Neuronal stem cell (in vitro differentiated cells): Measurements from ENCODE around the gene CGB7.
"Not testable (repeated sequence)": the region's sequence is repeated elsewhere in the genome, so short reads cannot be mapped to it uniquely, and the experiment has no call there.

ENCODE experiments used
- DNase-seq: peaks from one replicate; pipeline ENCODE4 v3.0.0-alpha.2; 2013; ENCODE audit warnings: low spot score
- H2AFZ ChIP-seq: one replicate; pipeline ENCODE4 v1.6.1; 2013; ENCODE audit warnings: mild to moderate bottlenecking, low read length, inconsistent platforms
- H2AK5ac ChIP-seq: 2 replicates; pipeline ENCODE4 v1.6.1; 2013; ENCODE audit warnings: low read depth, mild to moderate bottlenecking, inconsistent platforms, low read length, moderate library complexity, mixed read lengths
- H2BK120ac ChIP-seq: 2 replicates; pipeline ENCODE4 v1.6.1; 2013; ENCODE audit warnings: low read depth, mild to moderate bottlenecking, inconsistent platforms, low read length, moderate library complexity, mixed read lengths
- H2BK12ac ChIP-seq: one replicate; pipeline ENCODE4 v1.6.1; 2013; ENCODE audit warnings: low read length, inconsistent platforms
- H2BK15ac ChIP-seq: 2 replicates; pipeline ENCODE4 v1.6.1; 2013; ENCODE audit warnings: mild to moderate bottlenecking, low read length, inconsistent platforms, mixed read lengths
- H2BK5ac ChIP-seq: one replicate; pipeline ENCODE4 v1.6.1; 2013; ENCODE audit warnings: inconsistent platforms, mild to moderate bottlenecking, low read length, moderate library complexity
- H3K14ac ChIP-seq: one replicate; pipeline ENCODE4 v1.6.1; 2013; ENCODE audit warnings: low read length, inconsistent platforms
- H3K18ac ChIP-seq: 2 replicates; pipeline ENCODE4 v1.6.1; 2013; ENCODE audit warnings: low read length, inconsistent platforms
- H3K23ac ChIP-seq: 2 replicates; pipeline ENCODE4 v1.6.1; 2013; ENCODE audit warnings: low read depth, mild to moderate bottlenecking, mixed read lengths, low read length, inconsistent platforms; ENCODE audit not compliant: poor library complexity
- H3K27ac ChIP-seq: replicated peaks from 3 replicates; pipeline ENCODE4 v1.5.1; 2013; ENCODE audit warnings: low read length, inconsistent platforms
- H3K27me3 ChIP-seq, 3 experiments: 2 replicates each; pipeline ENCODE4 v1.6.1; 2013; ENCODE audit warnings: low read length in 3 of 3, mild to moderate bottlenecking in 2 of 3, inconsistent platforms in 1 of 3, low read depth in 1 of 3, mixed read lengths in 1 of 3, moderate library complexity in 1 of 3; ENCODE audit not compliant: control insufficient read depth in 3 of 3, insufficient read depth in 3 of 3
- H3K36me3 ChIP-seq, 2 donors: replicated peaks in 1 of 2; 2 replicates each; pipeline ENCODE4 v1.6.1; 2013; ENCODE audit warnings: low read length in 2 of 2; ENCODE audit not compliant: control insufficient read depth in 2 of 2, insufficient read depth in 2 of 2
- H3K4ac ChIP-seq: 2 replicates; pipeline ENCODE4 v1.6.1; 2013; ENCODE audit warnings: inconsistent platforms, mild to moderate bottlenecking, low read length, moderate library complexity
- H3K4me1 ChIP-seq, 2 donors: 1 replicate in 1 of 2; 2 replicates in 1 of 2; pipeline ENCODE4 v1.6.1; 2013; ENCODE audit warnings: low read length in 2 of 2, low read depth in 1 of 2; ENCODE audit not compliant: control insufficient read depth in 2 of 2, insufficient read depth in 1 of 2
- H3K4me2 ChIP-seq: one replicate; pipeline ENCODE4 v1.6.1; 2013; ENCODE audit warnings: mild to moderate bottlenecking, low read length, inconsistent platforms; ENCODE audit not compliant: insufficient read depth, poor library complexity, severe bottlenecking
- H3K4me3 ChIP-seq, 2 donors: 2 replicates each; pipeline ENCODE4 v1.5.1; 2013; ENCODE audit warnings: low read length in 2 of 2, mild to moderate bottlenecking in 2 of 2, inconsistent platforms in 1 of 2, moderate library complexity in 1 of 2
- H3K79me1 ChIP-seq: one replicate; pipeline ENCODE4 v1.6.1; 2013; ENCODE audit warnings: low read depth, mild to moderate bottlenecking, inconsistent platforms, low read length, moderate library complexity
- H3K9ac ChIP-seq: one replicate; pipeline ENCODE4 v1.6.1; 2013; ENCODE audit warnings: mild to moderate bottlenecking, low read depth, low read length, inconsistent platforms; ENCODE audit not compliant: poor library complexity
- H3K9me3 ChIP-seq, 2 donors: replicated peaks in 1 of 2; 2 replicates each; pipeline versions ENCODE3 to v1.6.1; 2013; ENCODE audit warnings: low read length in 2 of 2, mild to moderate bottlenecking in 2 of 2, inconsistent platforms in 1 of 2, low read depth in 1 of 2, mixed read lengths in 1 of 2, moderate library complexity in 1 of 2; ENCODE audit not compliant: control insufficient read depth in 2 of 2, insufficient read depth in 1 of 2
- H4K8ac ChIP-seq: one replicate; pipeline ENCODE4 v1.6.1; 2013; ENCODE audit warnings: low read depth, mild to moderate bottlenecking, inconsistent platforms, low read length, moderate library complexity
- H4K91ac ChIP-seq: one replicate; pipeline ENCODE4 v1.6.1; 2013; ENCODE audit warnings: low read length, low read depth, mild to moderate bottlenecking, inconsistent platforms; ENCODE audit not compliant: poor library complexity
- WGBS, 2 donors: extraction: QIAGEN DNeasy Blood & Tissue Kit; methylation state at CpG; one replicate each; pipeline ENCODE4 v1.1.7; 2013; ENCODE audit warnings: missing lambda C conversion rate in 2 of 2, mixed read lengths in 1 of 2; ENCODE audit not compliant: insufficient read length in 2 of 2, insufficient replicate concordance in 1 of 2; ENCODE audit errors: extremely low coverage in 2 of 2; 5-methylcytosine and 5-hydroxymethylcytosine counted together

The CGB7 gene

DNA sequence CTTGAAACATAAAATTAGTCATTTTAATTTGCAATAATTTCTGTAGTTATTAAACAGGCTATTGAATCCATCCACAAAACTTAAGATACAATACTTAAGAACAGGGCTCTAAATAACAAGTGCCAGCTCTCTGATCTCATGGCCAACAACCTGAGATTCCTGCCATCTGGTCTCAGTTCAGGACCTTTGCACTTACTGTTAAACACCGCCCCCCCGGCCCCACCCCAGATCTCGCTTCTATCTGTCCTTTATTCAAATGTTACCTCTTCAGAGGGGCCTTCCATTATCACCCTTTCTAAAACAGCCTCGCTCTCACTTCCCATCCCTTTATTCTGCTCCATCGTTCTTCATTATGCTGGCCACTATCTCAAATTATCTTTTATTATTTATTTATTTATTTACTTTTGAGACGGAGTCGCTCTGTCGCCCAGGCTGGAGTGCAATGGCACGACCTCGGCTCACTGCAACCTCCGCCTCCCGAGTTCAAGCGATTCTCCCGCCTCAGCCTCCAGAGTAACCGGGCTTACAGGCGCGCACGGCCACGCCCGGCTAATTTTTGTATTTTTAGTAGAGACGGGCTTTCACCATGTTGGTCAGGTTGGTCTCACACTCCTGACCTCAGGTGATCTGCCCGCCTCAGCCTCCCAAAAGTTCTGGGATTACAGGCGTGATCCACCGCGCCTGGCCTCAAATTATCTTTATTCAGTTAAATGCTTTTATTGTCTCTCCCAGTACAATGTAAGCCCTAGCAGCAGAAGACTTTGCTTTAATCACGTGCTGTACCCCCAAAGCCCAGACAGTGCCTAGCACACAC lies 26.9 kb upstream of the CGB7 start:
- WGBS, 2 donors, result 100% methylated on average over 1 of the region's 26 CpGs; no CpG with 5 or more reads in 1 of the 2 donors
- Histone ChIP-seq H3K27ac (peak overlapping the region; percentile 48), H3K14ac (no peak overlapping the region), H2BK15ac (no peak overlapping the region), H3K4me3 (peak overlapping the region; percentile 12 to 96), H3K36me3 (peaks cover 17 to 32% of the 10 kb centered on the region in 2 donors), H2AK5ac (no peak overlapping the region), H3K79me1 (peaks cover 5% of the 10 kb centered on the region), H3K27me3 (peaks cover 0 to 4% (median 0%) of the 10 kb centered on the region in 3 experiments), H3K4me2 (peak overlapping the region; percentile 58), H2BK5ac (no peak overlapping the region), H3K9me3 (peaks cover 2 to 6% of the 10 kb centered on the region in 2 donors), H3K4ac (no peak overlapping the region), H3K23ac (no peak overlapping the region), H3K18ac (no peak overlapping the region), H3K9ac (no peak overlapping the region), H2BK12ac (no peak overlapping the region), H3K4me1 (peaks cover 6 to 7% of the 10 kb centered on the region in 2 donors), H2AFZ (peak overlapping the region; percentile 79), H2BK120ac (no peak overlapping the region), H4K91ac (no peak overlapping the region), H4K8ac (no peak overlapping the region)
- no peak for DNase-seq

DNA sequence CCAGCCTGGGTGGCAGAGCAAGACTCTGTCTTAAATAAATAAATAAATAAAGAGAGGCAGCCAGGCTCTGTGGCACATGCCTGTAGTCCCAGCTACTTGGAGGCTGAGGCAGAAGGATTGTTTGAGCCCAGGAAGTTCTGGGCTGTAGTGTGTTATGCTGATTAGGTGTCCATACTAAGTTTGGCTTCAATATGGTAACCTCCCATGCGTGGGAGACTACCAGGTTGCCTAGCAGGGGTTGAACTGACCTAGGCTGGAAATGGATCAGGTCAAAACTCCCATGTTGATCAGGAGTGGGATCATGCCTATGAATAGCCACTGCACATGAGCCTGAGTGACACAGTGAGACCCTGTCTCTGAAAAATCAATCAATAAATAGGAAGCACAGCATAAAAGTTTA lies 23.7 kb upstream of the CGB7 start:
- H3K4me2 ChIP-seq, result no peak overlapping the region
- peaks cover 2 to 6% of the 10 kb centered on the region in 2 donors for H3K9me3 ChIP-seq
- no peak overlapping the region for H3K4ac ChIP-seq
- no peak overlapping the region for H2AFZ ChIP-seq
- H3K4me1 ChIP-seq, result peaks cover 1 to 2% of the 10 kb centered on the region in 2 donors
- peaks cover under 1 to 3% of the 10 kb centered on the region in 2 donors for H3K36me3 ChIP-seq
- H3K27me3 ChIP-seq, result peaks cover 0 to 4% (median 0%) of the 10 kb centered on the region in 3 experiments
- H2BK12ac ChIP-seq, result no peak overlapping the region
- H3K9ac ChIP-seq, result no peak overlapping the region
- peaks cover under 1% of the 10 kb centered on the region for H3K79me1 ChIP-seq
- no peak overlapping the region for H2BK15ac ChIP-seq
- H3K27ac ChIP-seq, result no peak overlapping the region
- no peak overlapping the region for H3K23ac ChIP-seq
- no peak overlapping the region for H4K8ac ChIP-seq
- H2BK5ac ChIP-seq, result no peak overlapping the region
- WGBS, 2 donors, result no CpG with 5 or more reads among the region's 1 CpG
- H2BK120ac ChIP-seq, result no peak overlapping the region
- no peak for DNase-seq
- H2AK5ac ChIP-seq, result no peak overlapping the region
- no peak overlapping the region for H4K91ac ChIP-seq
- no peak overlapping the region for H3K18ac ChIP-seq
- H3K14ac ChIP-seq, result no peak overlapping the region
- no peak overlapping the region for H3K4me3 ChIP-seq

DNA sequence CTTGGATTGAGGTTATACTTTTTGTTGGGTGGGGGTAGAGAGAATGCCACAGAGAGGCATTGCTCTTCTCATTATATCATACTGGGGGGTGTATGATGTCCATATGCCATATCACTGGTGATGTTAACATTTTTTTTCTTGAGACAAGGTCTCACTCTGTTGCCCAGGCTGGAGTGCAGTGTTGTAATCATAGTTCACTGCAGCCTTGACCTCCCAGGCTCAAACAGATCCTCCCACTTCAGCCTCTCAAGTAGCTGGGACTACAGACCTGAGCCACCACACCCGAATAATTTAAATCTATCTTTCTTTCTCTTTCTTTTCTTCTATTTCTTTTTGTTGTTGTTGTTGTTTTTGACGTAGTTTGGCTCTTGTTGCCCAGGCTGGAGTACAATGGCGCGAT lies 22.8 kb upstream of the CGB7 start:
- Histone ChIP-seq H2BK12ac (no peak overlapping the region), H3K9ac (no peak overlapping the region), H2AFZ (no peak overlapping the region), H3K4me2 (no peak overlapping the region), H3K23ac (no peak overlapping the region), H3K27ac (no peak overlapping the region), H3K18ac (no peak overlapping the region), H2BK15ac (no peak overlapping the region), H3K79me1 (no peaks in the 10 kb centered on the region), H3K36me3 (no peaks in the 10 kb centered on the region), H3K14ac (no peak overlapping the region), H2BK120ac (no peak overlapping the region), H3K4ac (no peak overlapping the region), H3K4me3 (no peak overlapping the region), H2BK5ac (no peak overlapping the region), H3K9me3 (peaks cover 2 to 6% of the 10 kb centered on the region in 2 donors), H2AK5ac (no peak overlapping the region), H4K8ac (no peak overlapping the region), H4K91ac (no peak overlapping the region), H3K4me1 (no peaks in the 10 kb centered on the region), H3K27me3 (peaks cover 0 to 4% (median 0%) of the 10 kb centered on the region in 3 experiments)
- DNase-seq, result no peak
- no CpG with 5 or more reads among the region's 4 CpGs for WGBS, 2 donors

DNA sequence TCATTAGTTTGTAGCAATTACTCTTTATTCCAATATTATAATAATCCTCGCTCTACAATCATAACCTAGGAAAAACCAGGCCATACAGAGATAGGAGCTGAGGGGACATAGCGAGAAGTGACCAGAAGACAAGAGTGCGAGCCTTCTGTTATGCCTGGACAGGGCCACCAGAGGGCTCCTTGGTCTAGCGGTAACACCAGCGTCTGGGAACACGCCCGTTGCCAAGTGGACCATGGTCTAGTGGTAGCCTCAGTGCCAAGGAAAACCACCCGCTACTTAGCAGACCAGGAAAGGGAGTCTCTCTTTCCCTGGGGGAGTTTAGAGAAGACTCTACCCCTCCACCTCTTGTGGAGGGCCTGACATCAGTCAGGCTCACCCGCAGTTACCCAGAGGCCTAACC lies 17.3 kb upstream of the CGB7 start:
- H3K27ac ChIP-seq, H2BK15ac ChIP-seq: not testable (repeated sequence)

More for the DNA sequence above, 17.3 kb upstream of the CGB7 start:
- not testable (repeated sequence) for DNase-seq, H3K4ac ChIP-seq, H3K4me1 ChIP-seq, H2BK12ac ChIP-seq, H4K8ac ChIP-seq, H2BK120ac ChIP-seq, H3K4me2 ChIP-seq, H3K14ac ChIP-seq, H3K9me3 ChIP-seq, H2AK5ac ChIP-seq, H3K18ac ChIP-seq, H3K79me1 ChIP-seq, H3K36me3 ChIP-seq, H3K9ac ChIP-seq, H3K23ac ChIP-seq, H4K91ac ChIP-seq, H2BK5ac ChIP-seq, H2AFZ ChIP-seq, H3K4me3 ChIP-seq
- no CpG with 5 or more reads among the region's 9 CpGs for WGBS, 2 donors
- peaks cover 17 to 42% (median 42%) of the 10 kb centered on the region in 3 experiments for H3K27me3 ChIP-seq
